22Rv1 (cell line): ENCODE results near the gene DENND1B.
A peak's percentile ranks its signal among the peaks of the same experiment; 100 is the strongest.

ENCODE experiments used
- H3K27ac ChIP-seq: fragments of 450-650 bp; 2 replicates; pipeline ENCODE4 v1.5.1; 2017
- CTCF ChIP-seq: fragments of 450-650 bp; IDR thresholded peaks from 2 replicates; pipeline ENCODE4 v1.5.1; 2017; ENCODE audit warnings: mild to moderate bottlenecking
- ZFX ChIP-seq: fragments of 450-650 bp; IDR thresholded peaks from 2 replicates; pipeline ENCODE4 v1.6.1; 2017; ENCODE audit warnings: antibody characterized with exemption, borderline replicate concordance

The DENND1B gene

DNA sequence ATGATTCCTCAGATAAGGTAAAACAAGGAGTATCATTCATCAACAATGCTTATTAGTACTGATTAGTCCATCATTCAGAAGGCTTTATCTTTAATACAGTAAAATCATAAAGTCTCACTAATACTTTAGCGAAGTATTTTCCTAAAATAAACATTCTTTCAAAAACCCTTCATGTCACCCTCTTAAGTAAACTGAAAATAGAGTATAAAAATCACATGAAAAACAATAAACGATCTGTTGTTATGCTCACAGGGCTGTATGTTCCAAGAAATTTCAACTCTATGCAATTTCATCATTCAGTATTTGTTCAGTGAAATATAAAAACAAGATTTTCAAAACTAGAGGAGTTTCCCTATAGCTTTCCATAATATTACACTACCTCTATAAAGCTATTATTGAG is 102.0 kb downstream of the DENND1B start:
- no peak overlapping the region for H3K27ac ChIP-seq
- TF ChIP-seq ZFX (no peak), CTCF (no peak)

DNA sequence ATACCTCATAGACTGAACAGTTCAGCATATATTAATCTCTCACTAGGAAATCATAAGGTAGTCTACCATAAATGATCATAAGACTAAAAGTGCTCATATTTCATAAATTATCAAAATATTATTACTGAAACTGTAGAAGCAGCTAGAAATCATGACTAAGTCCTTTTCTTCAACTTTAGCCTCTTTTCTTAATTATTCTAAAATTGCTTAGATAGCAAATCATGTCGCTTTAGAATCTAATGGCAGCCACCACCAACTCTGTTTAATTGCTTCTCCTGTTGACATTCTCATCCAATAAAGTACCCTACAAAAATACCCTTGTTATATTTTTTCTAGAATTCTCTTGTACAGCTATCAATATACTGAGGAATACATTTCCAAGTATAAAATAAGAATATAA is 102.9 kb downstream of the DENND1B start:
- H3K27ac ChIP-seq, result no peak overlapping the region
- TF ChIP-seq ZFX, result no peak
- no peak for TF ChIP-seq CTCF

GRCh38 chr1:197671920-197672319 is 103.4 kb downstream of the DENND1B start:
- TF ChIP-seq CTCF (no peak), ZFX (no peak)
- no peak overlapping the region for H3K27ac ChIP-seq

GRCh38 chr1:197671140-197671539 is 104.1 kb downstream of the DENND1B start:
- H3K27ac ChIP-seq, result no peak overlapping the region
- TF ChIP-seq CTCF (no peak), ZFX (no peak)

DNA sequence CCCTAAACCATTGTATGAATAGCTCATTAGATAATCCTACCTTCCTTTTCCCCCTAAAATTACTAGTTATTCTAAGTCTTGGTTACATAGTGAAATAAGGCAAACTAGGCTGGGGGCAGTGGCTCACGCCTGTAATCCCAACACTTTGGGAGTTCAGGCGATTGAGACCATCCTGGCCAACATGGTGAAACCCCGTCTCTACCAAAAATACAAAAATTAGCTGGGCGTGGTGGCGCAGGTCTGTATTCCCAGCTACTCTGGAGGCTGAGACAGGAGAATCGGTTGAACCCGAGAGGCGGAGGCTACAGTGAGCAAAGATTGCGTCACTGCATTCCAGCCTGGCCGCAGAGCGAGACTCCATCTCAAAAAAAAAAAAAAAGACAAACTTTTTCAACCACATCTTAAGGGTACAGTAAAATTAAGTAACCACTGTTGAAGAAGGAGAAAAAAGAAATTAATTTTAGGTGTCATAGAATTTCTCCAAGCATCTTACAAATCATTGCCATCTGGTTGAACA is 108.5 kb downstream of the DENND1B start:
- TF ChIP-seq ZFX (no peak), CTCF (no peak)
- no peak overlapping the region for H3K27ac ChIP-seq

DNA sequence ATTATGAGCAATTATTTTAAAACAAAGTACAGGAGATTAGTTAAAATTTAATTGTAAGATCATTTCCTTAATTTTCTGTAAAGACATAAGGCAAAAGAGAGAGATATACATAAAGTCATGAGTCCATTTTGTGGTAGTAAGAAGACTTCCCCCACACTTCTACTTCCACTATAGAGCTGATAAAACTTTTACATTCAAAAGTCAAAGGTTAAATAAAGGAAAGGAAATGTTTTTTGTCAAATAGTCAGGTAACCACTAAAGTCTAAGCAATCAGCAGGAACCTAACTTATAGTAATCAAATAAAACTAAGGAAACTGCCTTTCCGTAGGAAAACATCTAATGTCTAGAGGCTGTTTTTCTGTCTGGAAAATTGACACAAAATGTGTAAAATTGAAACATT is 110.9 kb downstream of the DENND1B start:
- TF ChIP-seq ZFX, result no peak
- no peak for TF ChIP-seq CTCF
- peak overlapping the region; percentile 81 for H3K27ac ChIP-seq

DNA sequence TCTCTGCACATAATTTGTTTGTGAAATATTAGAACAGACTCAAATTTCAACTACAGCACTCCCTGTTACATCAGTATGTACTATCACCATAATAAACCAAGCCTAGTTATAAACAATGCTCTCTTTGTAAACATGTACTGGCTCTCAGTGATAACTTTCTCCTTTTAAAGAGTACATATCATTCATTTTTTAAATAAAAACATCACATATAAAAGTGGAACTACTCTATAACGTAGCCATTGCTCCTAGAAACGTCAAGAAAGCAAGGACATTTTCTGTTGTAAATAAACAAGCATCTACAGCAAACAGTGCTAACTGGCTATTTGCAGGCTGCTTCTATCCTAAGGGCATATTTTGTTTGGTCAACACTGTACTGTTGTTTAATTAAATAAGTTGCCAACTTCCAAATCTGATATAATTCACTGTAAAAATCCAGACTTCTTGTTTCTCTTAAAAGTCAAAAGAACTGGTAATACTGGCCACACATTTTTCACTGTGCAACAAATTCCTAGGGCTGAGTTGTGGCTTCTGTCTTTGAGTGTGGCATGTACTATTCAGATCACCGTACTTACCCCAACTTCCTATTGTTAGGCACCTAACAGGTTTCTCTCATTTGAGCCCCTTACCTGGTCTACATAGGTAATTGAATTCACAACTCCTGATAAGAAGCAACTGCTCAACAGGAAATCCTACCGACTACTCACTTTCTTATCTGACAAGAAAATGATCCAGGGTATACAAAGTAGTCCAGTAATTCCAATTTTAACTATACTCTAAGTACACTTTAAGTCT is 111.9 kb downstream of the DENND1B start:
- TF ChIP-seq ZFX (no peak), CTCF (no peak)
- peak overlapping the region; percentile 81 for H3K27ac ChIP-seq
